ENCODE data around the gene SPRR1A.

Gene SPRR1A

GRCh38 chr1:153025797-153026196, 41.9 kb downstream of the SPRR1A start:
- no peak for DNase-seq (ENCODE audit: insufficient read length, low spot score)
- no peak for FAIRE-seq

DNA sequence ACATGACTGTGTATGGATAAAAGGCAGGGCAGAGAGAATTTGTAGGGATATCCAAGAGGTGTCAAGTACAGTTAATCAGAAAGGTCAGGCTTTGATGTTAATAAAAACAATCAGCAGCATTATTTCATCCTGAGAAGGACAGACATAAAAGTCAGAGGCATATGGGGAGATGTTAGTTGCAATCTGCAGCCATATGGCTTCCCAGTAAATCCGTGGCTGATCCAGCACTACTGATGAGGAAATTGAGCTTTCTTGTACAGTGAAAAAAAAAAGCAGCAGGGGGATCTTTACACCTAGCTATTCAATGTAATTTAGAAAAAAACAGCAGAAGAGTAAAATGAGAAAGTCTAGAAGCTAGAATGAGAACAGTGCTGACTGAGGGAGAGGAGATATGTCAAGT, 44.9 kb downstream of the SPRR1A start:
- FAIRE-seq = no peak
- DNase-seq (ENCODE audit: insufficient read length, low spot score) = no peak

GRCh38 chr1:153030895-153031294, 47.0 kb downstream of the SPRR1A start, which contains the start of gene SPRR1B:
TSS of gene SPRR1B (plus strand) at chr1:153031203. CDS start at chr1:153032346, 1,143 bp downstream.
- DNase-seq (ENCODE audit: insufficient read length, low spot score) (no peak), FAIRE-seq (no peak)

DNA sequence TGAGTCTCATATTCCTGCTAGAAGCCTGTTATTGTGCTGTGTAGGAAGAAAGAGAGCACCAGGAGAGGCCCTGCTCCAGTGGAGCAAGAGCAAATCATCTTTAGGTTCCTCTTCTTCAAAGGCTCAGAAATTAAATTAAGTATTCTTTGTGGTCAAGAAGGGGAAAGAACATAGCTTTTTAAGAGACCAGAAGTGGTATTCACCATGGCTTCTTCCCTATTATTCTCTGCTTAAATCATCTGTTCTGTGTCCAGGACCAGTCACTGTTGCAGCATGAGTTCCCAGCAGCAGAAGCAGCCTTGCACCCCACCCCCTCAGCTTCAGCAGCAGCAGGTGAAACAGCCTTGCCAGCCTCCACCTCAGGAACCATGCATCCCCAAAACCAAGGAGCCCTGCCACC, 48.2 kb downstream of the SPRR1A start:
- DNase-seq (ENCODE audit: insufficient read length, low spot score) = no peak
- no peak for FAIRE-seq

DNA sequence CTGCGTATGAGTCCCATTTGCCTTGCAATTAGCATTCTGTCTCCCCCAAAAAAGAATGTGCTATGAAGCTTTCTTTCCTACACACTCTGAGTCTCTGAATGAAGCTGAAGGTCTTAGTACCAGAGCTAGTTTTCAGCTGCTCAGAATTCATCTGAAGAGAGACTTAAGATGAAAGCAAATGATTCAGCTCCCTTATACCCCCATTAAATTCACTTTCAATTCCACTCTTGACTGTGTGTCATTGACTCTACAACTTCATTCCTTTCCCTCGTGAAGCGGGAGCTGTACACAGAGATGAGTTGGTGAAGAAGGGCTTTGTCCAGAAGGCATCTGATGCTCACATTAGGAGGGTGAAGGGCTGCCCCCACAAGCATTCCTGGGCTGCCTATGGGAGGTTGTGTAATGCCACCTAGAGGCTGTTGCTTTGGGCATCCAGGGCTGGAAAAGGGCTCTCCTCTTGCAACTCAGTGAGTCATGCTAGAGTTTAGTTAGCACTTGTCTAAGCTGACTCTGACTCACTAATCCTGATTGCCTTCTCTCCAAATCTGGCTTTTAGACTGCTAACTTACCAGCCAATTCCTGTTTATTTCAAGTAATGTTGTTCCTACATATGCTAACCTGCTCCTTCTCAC, 48.9 kb downstream of the SPRR1A start:
- FAIRE-seq = no peak
- no peak for DNase-seq (ENCODE audit: insufficient read length, low spot score)

DNA sequence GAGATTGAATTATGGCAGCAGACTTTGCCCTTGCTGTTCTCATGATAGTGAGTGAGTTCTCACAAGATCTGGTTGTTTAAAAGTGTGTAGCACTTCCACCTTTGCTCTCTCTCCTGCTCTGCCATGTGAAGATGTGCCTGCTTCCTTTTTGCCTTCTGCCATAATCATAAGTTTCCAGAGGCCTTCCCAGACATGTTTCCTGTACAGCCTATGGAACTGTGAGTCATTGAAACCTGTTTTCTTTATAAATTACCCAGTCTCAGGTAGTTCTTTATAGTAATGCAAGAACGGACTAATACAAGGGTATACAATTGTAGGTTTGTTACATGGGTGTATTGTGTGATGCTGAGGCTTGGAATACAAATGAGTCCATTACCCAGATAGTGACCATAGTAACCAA, 51.3 kb downstream of the SPRR1A start:
- DNase-seq (ENCODE audit: insufficient read length, low spot score) = no peak
- no peak for FAIRE-seq
